DMS 273 treated with DMSO at 0.1 percent for 48 hours (cell line): Measurements from ENCODE around the gene ZNF764.

ENCODE experiments used
- DNase-seq: peaks from one replicate; lab custom pipeline; 2025; lab: John Stamatoyannopoulos, UW

Gene ZNF764

GRCh38 chr16:30570636-30571444 lies 12.7 kb upstream of the ZNF764 start:
- DNase-seq: no peak

GRCh38 chr16:30569746-30570635 lies 11.8 kb upstream of the ZNF764 start:
- no peak for DNase-seq

- DNase-seq: no peak
Observed at GRCh38 chr16:30569281-30569680, 11.1 kb upstream of the ZNF764 start.

GRCh38 chr16:30567991-30568638 lies 9.9 kb upstream of the ZNF764 start:
- DNase-seq: no peak

- no peak for DNase-seq
Observed at GRCh38 chr16:30567160-30567990, 9.2 kb upstream of the ZNF764 start.

- no peak for DNase-seq
Observed at GRCh38 chr16:30566531-30566930, 8.4 kb upstream of the ZNF764 start.

GRCh38 chr16:30565984-30566383 lies 7.8 kb upstream of the ZNF764 start:
- no peak for DNase-seq

GRCh38 chr16:30565526-30565925 lies 7.4 kb upstream of the ZNF764 start:
- no peak for DNase-seq

GRCh38 chr16:30562021-30562420 lies 3.8 kb upstream of the ZNF764 start:
- DNase-seq: no peak

GRCh38 chr16:30561089-30561816 lies 3.1 kb upstream of the ZNF764 start:
- no peak for DNase-seq

GRCh38 chr16:30559690-30560089 lies 1.5 kb upstream of the ZNF764 start:
- DNase-seq: no peak

GRCh38 chr16:30558789-30559377 lies 709 bp upstream of the ZNF764 start:
- DNase-seq: no peak

GRCh38 chr16:30557707-30557956 lies 542 bp downstream of the ZNF764 start:
- no peak for DNase-seq

GRCh38 chr16:30556125-30556473 lies 2.1 kb downstream of the ZNF764 start:
- no peak for DNase-seq

- no peak for DNase-seq
Observed at GRCh38 chr16:30555315-30556124, 2.7 kb downstream of the ZNF764 start.

- DNase-seq: no peak
Observed at GRCh38 chr16:30554557-30555314, 3.4 kb downstream of the ZNF764 start.

GRCh38 chr16:30553393-30553899 lies 4.7 kb downstream of the ZNF764 start:
- no peak for DNase-seq

GRCh38 chr16:30552956-30553355 lies 5.2 kb downstream of the ZNF764 start:
- DNase-seq: no peak

- no peak for DNase-seq
Observed at GRCh38 chr16:30551781-30552180, 6.4 kb downstream of the ZNF764 start.
